OCI-LY7 (cell line): ENCODE results near the gene C5AR2.
"Not testable (repeated sequence)": the region's sequence is repeated elsewhere in the genome, so short reads cannot be mapped to it uniquely, and the experiment has no call there.

Experiments
- EZH2phosphoT487 ChIP-seq: fragments of 200-600 bp; sonication (generic); IDR thresholded peaks from 2 replicates; pipeline ENCODE4 v1.6.1; 2018; ENCODE audit warnings: low read depth, borderline replicate concordance, mild to moderate bottlenecking, mixed run types, antibody characterized with exemption, low read length, moderate library complexity, mixed read lengths
- TF ChIP-seq, protein P1 (sequence below): fragments of 200-600 bp; sonication (generic); conservative IDR thresholded peaks from 2 replicates; pipeline ENCODE4 v1.5.1; 2014; ENCODE audit warnings: mild to moderate bottlenecking, antibody characterized with exemption, low read length, moderate library complexity, mixed read lengths

DNA sequence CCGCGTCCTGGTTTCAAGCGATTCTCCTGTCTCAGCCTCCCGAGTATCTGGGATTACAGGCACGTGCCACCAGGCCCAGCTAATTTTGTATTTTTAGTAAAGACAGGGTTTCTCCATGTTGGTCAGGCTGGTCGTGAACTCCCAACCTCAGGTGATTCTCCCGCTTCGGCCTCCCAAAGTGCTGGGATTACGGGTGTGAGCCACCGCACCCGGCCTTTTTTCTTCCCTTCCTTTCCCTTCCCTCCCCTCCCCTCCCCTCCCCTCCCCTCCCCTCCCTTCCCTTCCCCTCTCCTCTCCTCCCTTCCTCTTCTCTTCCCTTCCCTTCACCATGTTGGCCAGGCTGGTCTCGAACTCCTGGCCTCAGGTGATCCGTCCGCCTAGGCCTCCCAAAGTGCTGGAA, 31.1 kb upstream of the C5AR2 start:
- TF ChIP-seq, protein P1, sequence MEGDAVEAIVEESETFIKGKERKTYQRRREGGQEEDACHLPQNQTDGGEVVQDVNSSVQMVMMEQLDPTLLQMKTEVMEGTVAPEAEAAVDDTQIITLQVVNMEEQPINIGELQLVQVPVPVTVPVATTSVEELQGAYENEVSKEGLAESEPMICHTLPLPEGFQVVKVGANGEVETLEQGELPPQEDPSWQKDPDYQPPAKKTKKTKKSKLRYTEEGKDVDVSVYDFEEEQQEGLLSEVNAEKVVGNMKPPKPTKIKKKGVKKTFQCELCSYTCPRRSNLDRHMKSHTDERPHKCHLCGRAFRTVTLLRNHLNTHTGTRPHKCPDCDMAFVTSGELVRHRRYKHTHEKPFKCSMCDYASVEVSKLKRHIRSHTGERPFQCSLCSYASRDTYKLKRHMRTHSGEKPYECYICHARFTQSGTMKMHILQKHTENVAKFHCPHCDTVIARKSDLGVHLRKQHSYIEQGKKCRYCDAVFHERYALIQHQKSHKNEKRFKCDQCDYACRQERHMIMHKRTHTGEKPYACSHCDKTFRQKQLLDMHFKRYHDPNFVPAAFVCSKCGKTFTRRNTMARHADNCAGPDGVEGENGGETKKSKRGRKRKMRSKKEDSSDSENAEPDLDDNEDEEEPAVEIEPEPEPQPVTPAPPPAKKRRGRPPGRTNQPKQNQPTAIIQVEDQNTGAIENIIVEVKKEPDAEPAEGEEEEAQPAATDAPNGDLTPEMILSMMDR, result not testable (repeated sequence)
- not testable (repeated sequence) for TF ChIP-seq EZH2phosphoT487
